HEK293 (cell line): Measurements from ENCODE around the gene TMEM60.

Experiments used
- CTCF ChIA-PET: fragments of 350-600 bp; formaldehyde crosslinking; extraction: SDS; loops from one replicate; lab custom pipeline; 2021; ENCODE audit warnings: antibody characterized with exemption; lab: Yijun Ruan, JAX
- POLR2A ChIA-PET: fragments of 300-600 bp; formaldehyde crosslinking; extraction: SDS; loops from one replicate; lab custom pipeline; 2020; ENCODE audit warnings: antibody characterized with exemption, inconsistent platforms; lab: Yijun Ruan, JAX
- H3K27ac ChIP-seq: fragments of 200-500 bp; sonication (Bioruptor generic); 2 replicates; pipeline ENCODE4 v1.5.1; 2014; ENCODE audit warnings: low read depth, low read length, control low read depth, inconsistent platforms; ENCODE audit errors: extremely low read depth
- H3K36me3 ChIP-seq, 2 experiments: fragments of 200-500 bp in 1 of 2; sonication (Bioruptor generic) in 1 of 2; 1 replicate in 1 of 2; 2 replicates in 1 of 2; pipeline ENCODE4 v1.5.1; 2014 to 2017; ENCODE audit warnings: inconsistent platforms in 2 of 2, low read length in 2 of 2; ENCODE audit not compliant: control insufficient read depth in 2 of 2, insufficient read depth in 1 of 2
- H3K4me1 ChIP-seq: fragments of 200-500 bp; sonication (Bioruptor generic); 2 replicates; pipeline ENCODE4 v1.5.1; 2014; ENCODE audit warnings: mild to moderate bottlenecking, low read length, inconsistent platforms; ENCODE audit not compliant: control insufficient read depth, insufficient read depth
- H3K4me3 ChIP-seq: 2 replicates; pipeline ENCODE4 v1.5.1; 2011; ENCODE audit warnings: low read depth, mild to moderate bottlenecking, control low read depth, low read length, moderate library complexity
- H3K9me3 ChIP-seq: fragments of 200-500 bp; sonication (Bioruptor generic); 2 replicates; pipeline ENCODE4 v1.5.1; 2014; ENCODE audit warnings: low read depth, low read length, inconsistent platforms; ENCODE audit not compliant: control insufficient read depth, insufficient read depth
- SCRT2 ChIP-seq: fragments of 450-650 bp; formaldehyde crosslinking; IDR thresholded peaks from 2 replicates; pipeline ENCODE4 v1.5.1; 2016; ENCODE audit warnings: missing biosample characterization, missing genetic modification characterization
- TRIM28 ChIP-seq: IDR thresholded peaks from 2 replicates; pipeline ENCODE4 v1.6.1; 2011; ENCODE audit warnings: low read length, control low read depth, borderline replicate concordance
- ZBTB26 ChIP-seq: fragments of 450-650 bp; formaldehyde crosslinking; optimal IDR thresholded peaks from 2 replicates; pipeline ENCODE3; 2016; ENCODE audit warnings: missing biosample characterization, mild to moderate bottlenecking, missing genetic modification characterization
- ZFP3 ChIP-seq: fragments of 450-650 bp; formaldehyde crosslinking; IDR thresholded peaks from 2 replicates; pipeline ENCODE4 v1.5.1; 2016; ENCODE audit warnings: low read depth, missing biosample characterization, missing genetic modification characterization
- ZFP41 ChIP-seq: fragments of 450-650 bp; formaldehyde crosslinking; IDR thresholded peaks from 2 replicates; pipeline ENCODE4 v1.5.1; 2016; ENCODE audit warnings: missing biosample characterization, missing genetic modification characterization, borderline replicate concordance
- ZNF132 ChIP-seq: fragments of 450-650 bp; formaldehyde crosslinking; IDR thresholded peaks from 2 replicates; pipeline ENCODE4 v1.5.1; 2017; ENCODE audit warnings: missing biosample characterization, missing genetic modification characterization, borderline replicate concordance
- ZNF155 ChIP-seq: fragments of 450-650 bp; formaldehyde crosslinking; IDR thresholded peaks from 2 replicates; pipeline ENCODE4 v1.5.1; 2016; ENCODE audit warnings: missing biosample characterization, missing genetic modification characterization
- ZNF157 ChIP-seq: fragments of 450-650 bp; formaldehyde crosslinking; IDR thresholded peaks from 2 replicates; pipeline ENCODE4 v1.5.1; 2016; ENCODE audit warnings: missing biosample characterization, missing genetic modification characterization
- ZNF175 ChIP-seq: fragments of 450-650 bp; formaldehyde crosslinking; IDR thresholded peaks from 2 replicates; pipeline ENCODE4 v1.5.1; 2016; ENCODE audit warnings: missing biosample characterization, missing genetic modification characterization
- ZNF19 ChIP-seq: fragments of 450-650 bp; formaldehyde crosslinking; IDR thresholded peaks from 2 replicates; pipeline ENCODE4; 2016; ENCODE audit warnings: missing biosample characterization, missing genetic modification characterization, low read depth
- ZNF302 ChIP-seq: fragments of 450-650 bp; formaldehyde crosslinking; IDR thresholded peaks from 2 replicates; pipeline ENCODE4 v1.5.1; 2016; ENCODE audit warnings: missing biosample characterization, missing genetic modification characterization, low read depth
- ZNF404 ChIP-seq: fragments of 450-650 bp; formaldehyde crosslinking; IDR thresholded peaks from 2 replicates; pipeline ENCODE4 v1.5.1; 2017; ENCODE audit warnings: missing biosample characterization, missing genetic modification characterization
- ZNF449 ChIP-seq: fragments of 450-650 bp; formaldehyde crosslinking; IDR thresholded peaks from 2 replicates; pipeline ENCODE4 v1.5.1; 2017; ENCODE audit warnings: missing biosample characterization, mild to moderate bottlenecking, missing genetic modification characterization, moderate library complexity
- ZNF510 ChIP-seq: fragments of 450-650 bp; formaldehyde crosslinking; IDR thresholded peaks from 2 replicates; pipeline ENCODE4 v1.5.1; 2018; ENCODE audit warnings: mild to moderate bottlenecking, missing genetic modification characterization, missing biosample characterization; ENCODE audit not compliant: insufficient replicate concordance
- ZNF548 ChIP-seq: fragments of 450-650 bp; formaldehyde crosslinking; IDR thresholded peaks from 2 replicates; pipeline ENCODE4 v1.5.1; 2016; ENCODE audit warnings: missing biosample characterization, missing genetic modification characterization
- ZNF549 ChIP-seq: fragments of 450-650 bp; IDR thresholded peaks from 2 replicates; pipeline ENCODE4 v1.5.1; 2018; ENCODE audit warnings: missing biosample characterization, missing genetic modification characterization, mild to moderate bottlenecking, inconsistent platforms, moderate library complexity
- ZNF561 ChIP-seq: fragments of 450-650 bp; IDR thresholded peaks from 2 replicates; pipeline ENCODE4 v1.5.1; 2018; ENCODE audit warnings: missing biosample characterization, missing genetic modification characterization, borderline replicate concordance
- ZNF585B ChIP-seq: fragments of 450-650 bp; formaldehyde crosslinking; IDR thresholded peaks from 2 replicates; pipeline ENCODE4 v1.5.1; 2016; ENCODE audit warnings: missing biosample characterization, missing genetic modification characterization
- ZNF624 ChIP-seq: fragments of 450-650 bp; formaldehyde crosslinking; IDR thresholded peaks from 2 replicates; pipeline ENCODE4 v1.5.1; 2017; ENCODE audit warnings: missing biosample characterization, missing genetic modification characterization
- ZNF76 ChIP-seq: fragments of 450-650 bp; formaldehyde crosslinking; IDR thresholded peaks from 2 replicates; pipeline ENCODE4; 2016; ENCODE audit warnings: low read depth, missing biosample characterization, missing genetic modification characterization, borderline replicate concordance
- ZNF768 ChIP-seq: fragments of 450-650 bp; formaldehyde crosslinking; IDR thresholded peaks from 2 replicates; pipeline ENCODE4 v1.5.1; 2018; ENCODE audit warnings: missing biosample characterization, mild to moderate bottlenecking, missing genetic modification characterization
- ZNF785 ChIP-seq: fragments of 450-650 bp; formaldehyde crosslinking; IDR thresholded peaks from 2 replicates; pipeline ENCODE4 v1.5.1; 2016; ENCODE audit warnings: missing biosample characterization, missing genetic modification characterization
- ZNF830 ChIP-seq: fragments of 450-650 bp; IDR thresholded peaks from 2 replicates; pipeline ENCODE4 v1.5.0; 2018; ENCODE audit warnings: missing biosample characterization, missing genetic modification characterization, low read depth, mild to moderate bottlenecking, moderate library complexity
- TF ChIP-seq, protein P1 (sequence below): fragments of 450-650 bp; formaldehyde crosslinking; IDR thresholded peaks from 2 replicates; pipeline ENCODE4 v1.5.1; 2016; ENCODE audit warnings: missing biosample characterization, missing genetic modification characterization, borderline replicate concordance

Gene TMEM60

DNA sequence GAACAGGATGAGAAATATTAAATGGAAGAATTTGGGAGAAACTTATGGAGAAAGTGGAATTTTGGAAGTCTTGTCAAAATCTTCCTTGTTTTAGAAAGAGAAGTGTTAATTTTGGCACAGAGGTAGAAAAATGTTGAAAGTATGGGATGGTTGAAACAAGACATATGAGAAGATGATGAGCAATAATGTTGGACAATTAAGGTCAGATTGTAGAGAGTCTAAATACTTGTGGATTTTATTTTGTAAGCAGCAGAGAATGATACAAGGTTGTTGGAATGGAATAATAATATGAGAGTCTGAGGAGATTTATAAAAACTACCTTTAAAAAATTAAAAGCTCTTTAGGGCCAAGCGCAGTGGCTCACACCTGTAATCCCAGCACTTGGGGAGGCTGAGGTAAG lies 34.9 kb upstream of the TMEM60 start:
- ChIA-PET POLR2A (interaction anchor here (0.6 kb wide), 1 partner anchor 288 kb away, joined by 3 read pairs; no protein-coding TSS in a partner anchor), CTCF (interaction anchor here (0.9 kb wide), 1 partner anchor 31 kb away, joined by 3 read pairs; no protein-coding TSS in a partner anchor)
- Histone ChIP-seq H3K9me3 (no peaks in the 10 kb centered on the region), H3K4me1 (no peaks in the 10 kb centered on the region), H3K4me3 (no peak overlapping the region), H3K27ac (no peak overlapping the region), H3K36me3 (no peaks in the 10 kb centered on the region; a peak in 1 of 3 replicates)
- TF ChIP-seq ZFP3 (tag by site-specific recombination), result no peak
- TF ChIP-seq ZNF302 (tag by site-specific recombination), result no peak
- TF ChIP-seq ZNF175 (tag by site-specific recombination), result no peak
- no peak for TF ChIP-seq ZNF510 (tag by site-specific recombination)
- no peak for TF ChIP-seq ZNF561 (tag by site-specific recombination)
- TF ChIP-seq ZNF768 (tag by site-specific recombination), result no peak
- TF ChIP-seq SCRT2 (tag by site-specific recombination), result no peak
- no peak for TF ChIP-seq ZNF157 (tag by site-specific recombination)
- no peak for TF ChIP-seq ZNF548 (tag by site-specific recombination)
- TF ChIP-seq ZNF585B, result no peak
- TF ChIP-seq ZNF76 (tag by site-specific recombination), result no peak
- no peak for TF ChIP-seq ZNF155 (tag by site-specific recombination)
- no peak for TF ChIP-seq ZNF449
- no peak for TF ChIP-seq ZFP41 (tag by site-specific recombination)
- no peak for TF ChIP-seq ZNF785 (tag by site-specific recombination)
- no peak for TF ChIP-seq ZBTB26 (tag by site-specific recombination)

DNA sequence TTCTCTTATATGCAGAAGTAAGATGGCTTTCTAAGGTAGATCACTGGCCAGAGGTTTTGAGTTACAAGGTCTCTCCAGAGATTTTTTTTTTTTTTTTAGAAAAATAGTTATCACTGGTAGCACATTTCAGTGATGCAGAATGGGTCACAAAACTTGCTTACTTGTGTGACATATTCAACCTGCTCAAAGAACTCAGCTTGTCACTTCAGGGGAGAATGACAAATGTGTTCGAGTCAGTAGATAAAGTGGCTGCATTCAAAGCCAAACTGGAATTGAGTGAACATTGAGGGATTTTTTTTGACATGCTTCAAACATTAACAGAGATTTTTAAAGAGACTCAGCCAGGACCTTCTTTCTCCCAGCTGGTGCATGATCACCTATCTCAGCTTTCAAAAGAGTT lies 33.7 kb upstream of the TMEM60 start:
- Histone ChIP-seq H3K36me3 (no peaks in the 10 kb centered on the region; a peak in 1 of 3 replicates), H3K9me3 (no peaks in the 10 kb centered on the region), H3K27ac (no peak overlapping the region), H3K4me3 (no peak overlapping the region), H3K4me1 (no peaks in the 10 kb centered on the region)
- ChIA-PET CTCF (interaction anchor here (0.6 kb wide), 1 partner anchor 35 kb away, joined by 5 read pairs; no protein-coding TSS in a partner anchor), POLR2A (no interaction called here)
- TF ChIP-seq ZNF19 (tag by site-specific recombination) (no peak), ZNF404 (tag by site-specific recombination) (no peak), TRIM28 (no peak), ZNF549 (tag by site-specific recombination) (no peak), ZNF624 (tag by site-specific recombination) (no peak), ZNF830 (no peak), ZNF132 (tag by site-specific recombination) (no peak)
- TF ChIP-seq, protein P1, sequence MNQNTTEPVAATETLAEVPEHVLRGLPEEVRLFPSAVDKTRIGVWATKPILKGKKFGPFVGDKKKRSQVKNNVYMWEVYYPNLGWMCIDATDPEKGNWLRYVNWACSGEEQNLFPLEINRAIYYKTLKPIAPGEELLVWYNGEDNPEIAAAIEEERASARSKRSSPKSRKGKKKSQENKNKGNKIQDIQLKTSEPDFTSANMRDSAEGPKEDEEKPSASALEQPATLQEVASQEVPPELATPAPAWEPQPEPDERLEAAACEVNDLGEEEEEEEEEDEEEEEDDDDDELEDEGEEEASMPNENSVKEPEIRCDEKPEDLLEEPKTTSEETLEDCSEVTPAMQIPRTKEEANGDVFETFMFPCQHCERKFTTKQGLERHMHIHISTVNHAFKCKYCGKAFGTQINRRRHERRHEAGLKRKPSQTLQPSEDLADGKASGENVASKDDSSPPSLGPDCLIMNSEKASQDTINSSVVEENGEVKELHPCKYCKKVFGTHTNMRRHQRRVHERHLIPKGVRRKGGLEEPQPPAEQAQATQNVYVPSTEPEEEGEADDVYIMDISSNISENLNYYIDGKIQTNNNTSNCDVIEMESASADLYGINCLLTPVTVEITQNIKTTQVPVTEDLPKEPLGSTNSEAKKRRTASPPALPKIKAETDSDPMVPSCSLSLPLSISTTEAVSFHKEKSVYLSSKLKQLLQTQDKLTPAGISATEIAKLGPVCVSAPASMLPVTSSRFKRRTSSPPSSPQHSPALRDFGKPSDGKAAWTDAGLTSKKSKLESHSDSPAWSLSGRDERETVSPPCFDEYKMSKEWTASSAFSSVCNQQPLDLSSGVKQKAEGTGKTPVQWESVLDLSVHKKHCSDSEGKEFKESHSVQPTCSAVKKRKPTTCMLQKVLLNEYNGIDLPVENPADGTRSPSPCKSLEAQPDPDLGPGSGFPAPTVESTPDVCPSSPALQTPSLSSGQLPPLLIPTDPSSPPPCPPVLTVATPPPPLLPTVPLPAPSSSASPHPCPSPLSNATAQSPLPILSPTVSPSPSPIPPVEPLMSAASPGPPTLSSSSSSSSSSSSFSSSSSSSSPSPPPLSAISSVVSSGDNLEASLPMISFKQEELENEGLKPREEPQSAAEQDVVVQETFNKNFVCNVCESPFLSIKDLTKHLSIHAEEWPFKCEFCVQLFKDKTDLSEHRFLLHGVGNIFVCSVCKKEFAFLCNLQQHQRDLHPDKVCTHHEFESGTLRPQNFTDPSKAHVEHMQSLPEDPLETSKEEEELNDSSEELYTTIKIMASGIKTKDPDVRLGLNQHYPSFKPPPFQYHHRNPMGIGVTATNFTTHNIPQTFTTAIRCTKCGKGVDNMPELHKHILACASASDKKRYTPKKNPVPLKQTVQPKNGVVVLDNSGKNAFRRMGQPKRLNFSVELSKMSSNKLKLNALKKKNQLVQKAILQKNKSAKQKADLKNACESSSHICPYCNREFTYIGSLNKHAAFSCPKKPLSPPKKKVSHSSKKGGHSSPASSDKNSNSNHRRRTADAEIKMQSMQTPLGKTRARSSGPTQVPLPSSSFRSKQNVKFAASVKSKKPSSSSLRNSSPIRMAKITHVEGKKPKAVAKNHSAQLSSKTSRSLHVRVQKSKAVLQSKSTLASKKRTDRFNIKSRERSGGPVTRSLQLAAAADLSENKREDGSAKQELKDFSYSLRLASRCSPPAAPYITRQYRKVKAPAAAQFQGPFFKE (tag by site-specific recombination), result no peak
